Mesenchymal stem cell (in vitro differentiated cells and primary cell): ENCODE results near the gene PTPRD.
"Not testable (repeated sequence)": the region's sequence is repeated elsewhere in the genome, so short reads cannot be mapped to it uniquely, and the experiment has no call there.

ENCODE experiments used
- DNase-seq: peaks from one replicate; pipeline ENCODE4 v3.0.0-alpha.2; 2013
- H2AFZ ChIP-seq: one replicate; pipeline ENCODE4 v1.6.1; 2013; ENCODE audit warnings: low read depth, mild to moderate bottlenecking, control low read depth, inconsistent platforms, low read length, moderate library complexity
- H2AK5ac ChIP-seq: 2 replicates; pipeline ENCODE4 v1.6.1; 2013; ENCODE audit warnings: low read length, moderate library complexity, mild to moderate bottlenecking, inconsistent platforms; ENCODE audit not compliant: severe bottlenecking
- H2BK120ac ChIP-seq: one replicate; pipeline ENCODE4 v1.6.1; 2013; ENCODE audit warnings: low read depth, mild to moderate bottlenecking, inconsistent platforms, low read length, moderate library complexity
- H2BK12ac ChIP-seq, 2 experiments: one replicate each; pipeline ENCODE4 v1.6.1; 2013; ENCODE audit warnings: inconsistent platforms in 2 of 2, low read length in 2 of 2, mild to moderate bottlenecking in 2 of 2, moderate library complexity in 2 of 2, control low read depth in 1 of 2
- H2BK15ac ChIP-seq: one replicate; pipeline ENCODE4 v1.6.1; 2013; ENCODE audit warnings: mild to moderate bottlenecking, low read depth, inconsistent platforms; ENCODE audit not compliant: poor library complexity, severe bottlenecking
- H2BK5ac ChIP-seq: 2 replicates; pipeline ENCODE4 v1.6.1; 2013; ENCODE audit warnings: low read depth, mild to moderate bottlenecking, low read length, control low read depth, inconsistent platforms; ENCODE audit not compliant: poor library complexity, severe bottlenecking
- H3K14ac ChIP-seq, 2 experiments: one replicate each; pipeline ENCODE4 v1.6.1; 2013; ENCODE audit warnings: inconsistent platforms in 2 of 2, low read length in 2 of 2, control low read depth in 1 of 2, mild to moderate bottlenecking in 1 of 2, moderate library complexity in 1 of 2
- H3K18ac ChIP-seq, 2 experiments: one replicate each; pipeline ENCODE4 v1.6.1; 2013; ENCODE audit warnings: inconsistent platforms in 2 of 2, low read length in 2 of 2, control low read depth in 1 of 2, low read depth in 1 of 2, mild to moderate bottlenecking in 1 of 2
- H3K23ac ChIP-seq, 2 experiments: one replicate each; pipeline ENCODE4 v1.6.1; 2013; ENCODE audit warnings: inconsistent platforms in 2 of 2, low read length in 2 of 2, mild to moderate bottlenecking in 2 of 2, moderate library complexity in 2 of 2, control low read depth in 1 of 2
- H3K27ac ChIP-seq: 2 replicates; pipeline ENCODE4 v1.5.1; 2013; ENCODE audit warnings: mild to moderate bottlenecking, moderate library complexity, low read length, control low read depth, inconsistent platforms; ENCODE audit not compliant: poor library complexity, severe bottlenecking
- H3K27me3 ChIP-seq, 2 experiments: 2 replicates each; pipeline versions ENCODE4 v1.6.1 to v1.7.0; 2013; ENCODE audit warnings: low read length in 2 of 2, mild to moderate bottlenecking in 2 of 2, moderate library complexity in 2 of 2, control low read depth in 1 of 2, inconsistent platforms in 1 of 2; ENCODE audit not compliant: control insufficient read depth in 1 of 2, insufficient read depth in 1 of 2
- H3K36me3 ChIP-seq, 2 experiments: 2 replicates each; pipeline versions ENCODE4 v1.6.1 to v1.7.0; 2013; ENCODE audit warnings: low read length in 2 of 2, control low read depth in 1 of 2, inconsistent platforms in 1 of 2, low read depth in 1 of 2, mild to moderate bottlenecking in 1 of 2; ENCODE audit not compliant: insufficient read depth in 2 of 2, control insufficient read depth in 1 of 2
- H3K4ac ChIP-seq, 2 experiments: one replicate each; pipeline ENCODE4 v1.6.1; 2013; ENCODE audit warnings: inconsistent platforms in 2 of 2, low read length in 2 of 2, mild to moderate bottlenecking in 2 of 2, moderate library complexity in 2 of 2, control low read depth in 1 of 2, low read depth in 1 of 2
- H3K4me1 ChIP-seq: 2 replicates; pipeline ENCODE4 v1.6.1; 2013; ENCODE audit warnings: low read depth, low read length, control low read depth; ENCODE audit not compliant: control insufficient read depth, insufficient read depth
- H3K4me2 ChIP-seq: 2 replicates; pipeline ENCODE4 v1.6.1; 2013; ENCODE audit warnings: low read length, mild to moderate bottlenecking, inconsistent platforms; ENCODE audit not compliant: poor library complexity, severe bottlenecking
- H3K4me3 ChIP-seq, 2 experiments: 2 replicates each; pipeline versions ENCODE4 v1.5.1 to v1.7.0; 2013; ENCODE audit warnings: low read length in 2 of 2, mild to moderate bottlenecking in 2 of 2, control low read depth in 1 of 2, low read depth in 1 of 2; ENCODE audit not compliant: insufficient read depth in 1 of 2
- H3K79me1 ChIP-seq: replicated peaks from 2 replicates; pipeline ENCODE4 v1.6.1; 2013; ENCODE audit warnings: mild to moderate bottlenecking, control low read depth, low read length, inconsistent platforms; ENCODE audit not compliant: poor library complexity, severe bottlenecking
- H3K9ac ChIP-seq: 2 replicates; pipeline ENCODE4 v1.7.0; 2013; ENCODE audit warnings: mild to moderate bottlenecking, low read length, moderate library complexity
- H3K9me3 ChIP-seq: 2 replicates; pipeline ENCODE4 v1.7.0; 2013; ENCODE audit warnings: mild to moderate bottlenecking, low read length; ENCODE audit not compliant: control insufficient read depth
- H4K8ac ChIP-seq: one replicate; pipeline ENCODE4 v1.6.1; 2013; ENCODE audit warnings: inconsistent platforms, mild to moderate bottlenecking, low read length, moderate library complexity
- H4K91ac ChIP-seq: one replicate; pipeline ENCODE4 v1.6.1; 2013; ENCODE audit warnings: mild to moderate bottlenecking, low read length, inconsistent platforms
- WGBS: methylation state at CpG from one replicate; pipeline ENCODE4 v1.1.7; 2013; ENCODE audit warnings: mixed read lengths; 5-methylcytosine and 5-hydroxymethylcytosine counted together

PTPRD gene

DNA sequence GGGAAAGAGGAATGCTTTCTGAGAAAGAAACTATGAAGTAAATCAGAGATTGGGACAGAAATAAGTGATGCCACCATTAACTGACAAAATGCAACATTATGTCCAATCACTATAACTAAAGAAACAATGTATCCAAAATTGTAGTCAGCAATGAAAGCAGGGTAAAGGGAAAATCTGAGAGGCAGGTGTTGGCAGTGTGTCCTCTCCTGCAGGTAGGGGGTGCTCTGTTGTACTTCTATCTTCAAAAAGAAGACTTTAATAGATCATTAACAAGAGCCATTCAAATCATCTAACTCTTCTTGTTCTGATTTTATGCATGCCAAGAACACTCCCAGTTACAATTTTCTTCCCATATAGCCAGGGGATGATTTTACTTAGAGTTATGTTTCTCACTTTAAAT, 1275.7 kb downstream of the PTPRD start:
- Histone ChIP-seq H3K9me3 (no peaks in the 10 kb centered on the region), H3K9ac (no peak overlapping the region), H3K23ac (no peak overlapping the region), H2AFZ (no peak overlapping the region), H2BK15ac (no peak overlapping the region), H2BK5ac (no peak overlapping the region), H3K18ac (no peak overlapping the region), H3K4me1 (no peaks in the 10 kb centered on the region), H4K91ac (no peak overlapping the region), H4K8ac (no peak overlapping the region), H2BK12ac (no peak overlapping the region), H3K4me2 (no peak overlapping the region), H2BK120ac (no peak overlapping the region), H3K14ac (no peak overlapping the region), H3K79me1 (no peaks in the 10 kb centered on the region), H3K36me3 (no peaks in the 10 kb centered on the region), H3K4ac (no peak overlapping the region), H2AK5ac (no peak overlapping the region), H3K27ac (no peak overlapping the region), H3K4me3 (no peak overlapping the region), H3K27me3 (no peaks in the 10 kb centered on the region)
- no peak for DNase-seq

DNA sequence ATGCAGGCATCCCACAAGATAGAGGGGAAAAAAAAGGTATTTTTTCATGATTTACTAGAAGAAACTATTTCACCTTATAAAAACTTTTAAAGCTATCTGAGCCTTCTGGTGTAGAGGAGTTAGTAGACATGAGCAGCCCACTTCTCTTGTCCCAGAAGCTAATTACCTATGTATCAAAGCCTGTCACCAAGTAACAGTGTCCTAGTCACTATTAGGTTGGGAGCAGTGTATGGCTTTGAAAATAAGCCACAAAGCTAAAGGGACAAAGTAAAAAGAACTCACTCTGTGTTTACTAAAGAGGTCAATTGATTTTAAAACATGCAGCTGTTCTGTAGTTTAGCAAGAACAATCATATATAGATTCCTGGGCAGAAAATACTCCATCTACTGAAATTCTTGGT, 1286.1 kb downstream of the PTPRD start:
- H3K9me3 ChIP-seq, result no peaks in the 10 kb centered on the region
- no peak overlapping the region for H2AK5ac ChIP-seq
- H3K23ac ChIP-seq, result no peak overlapping the region

GRCh38 chr9:9319007-9319406, 1293.8 kb downstream of the PTPRD start:
- WGBS, result 17% methylated on average over 1 of the region's 2 CpGs
- Histone ChIP-seq H3K18ac (no peak overlapping the region), H3K4me3 (no peak overlapping the region), H2AK5ac (no peak overlapping the region), H2BK120ac (no peak overlapping the region), H3K9ac (no peak overlapping the region), H3K4me2 (no peak overlapping the region), H3K36me3 (no peaks in the 10 kb centered on the region), H2BK12ac (no peak overlapping the region), H4K8ac (no peak overlapping the region), H2BK5ac (no peak overlapping the region), H3K23ac (no peak overlapping the region), H3K4ac (no peak overlapping the region), H2AFZ (no peak overlapping the region), H3K9me3 (peaks cover 2% of the 10 kb centered on the region), H4K91ac (no peak overlapping the region), H3K14ac (no peak overlapping the region), H3K4me1 (no peaks in the 10 kb centered on the region), H3K27me3 (no peaks in the 10 kb centered on the region), H2BK15ac (no peak overlapping the region), H3K27ac (no peak overlapping the region), H3K79me1 (no peaks in the 10 kb centered on the region)
- DNase-seq, result no peak

More for the DNA sequence above, 1286.1 kb downstream of the PTPRD start:
- Histone ChIP-seq H3K4me3 (no peak overlapping the region), H4K8ac (no peak overlapping the region), H2BK15ac (no peak overlapping the region), H3K79me1 (no peaks in the 10 kb centered on the region), H3K4me2 (no peak overlapping the region), H2BK120ac (no peak overlapping the region), H3K36me3 (no peaks in the 10 kb centered on the region), H3K14ac (no peak overlapping the region), H3K9ac (no peak overlapping the region), H3K4me1 (no peaks in the 10 kb centered on the region), H3K4ac (no peak overlapping the region), H4K91ac (no peak overlapping the region), H2AFZ (no peak overlapping the region), H2BK12ac (no peak overlapping the region), H3K27me3 (no peaks in the 10 kb centered on the region), H2BK5ac (no peak overlapping the region), H3K18ac (no peak overlapping the region), H3K27ac (no peak overlapping the region)
- DNase-seq, result no peak

DNA sequence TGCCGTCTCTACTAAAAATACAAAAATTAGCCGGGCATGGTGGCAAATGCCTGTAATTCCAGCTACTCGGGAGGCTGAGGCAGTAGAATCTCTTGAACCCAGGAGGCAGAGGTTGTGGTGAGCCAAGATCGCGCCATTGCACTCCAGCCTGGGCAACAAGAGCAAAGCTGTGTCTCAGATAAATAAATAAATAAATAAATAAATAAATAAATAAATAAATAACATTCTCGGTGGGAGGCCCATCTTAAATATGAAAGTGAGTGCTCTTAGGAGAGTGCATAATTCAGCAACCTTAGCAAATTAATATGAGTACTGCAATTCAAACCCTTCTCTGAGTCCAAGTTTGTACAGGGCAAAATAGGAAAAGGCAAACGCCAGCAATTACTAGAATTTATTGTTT, 1302.1 kb downstream of the PTPRD start:
- H3K9ac ChIP-seq, H4K91ac ChIP-seq, H3K79me1 ChIP-seq, H3K27me3 ChIP-seq, H3K4me2 ChIP-seq, H3K4me3 ChIP-seq, H3K36me3 ChIP-seq, H2BK120ac ChIP-seq, H3K4me1 ChIP-seq, H2AK5ac ChIP-seq, DNase-seq, H3K14ac ChIP-seq, H2BK15ac ChIP-seq, H4K8ac ChIP-seq, H2AFZ ChIP-seq, H3K23ac ChIP-seq, H3K4ac ChIP-seq, H3K9me3 ChIP-seq, H3K27ac ChIP-seq, H3K18ac ChIP-seq, H2BK12ac ChIP-seq, H2BK5ac ChIP-seq: not testable (repeated sequence)
- 85% methylated on average over 5 of the region's 7 CpGs for WGBS
